ENCODE results near the gene AXDND1.
"Not testable (repeated sequence)": the region's sequence is repeated elsewhere in the genome, so short reads cannot be mapped to it uniquely, and the experiment has no call there.

The AXDND1 gene

GRCh38 chr1:179365342-179366092, at the start of gene AXDND1:
TSS of gene AXDND1 (plus strand) at chr1:179365971. CDS start at chr1:179366510, 539 bp downstream.
- peak; percentile 43 for DNase-seq

- DNase-seq = no peak
Measured at GRCh38 chr1:179318491-179318890, 47.3 kb upstream of the AXDND1 start.

GRCh38 chr1:179321533-179322216, 44.1 kb upstream of the AXDND1 start:
- no peak for DNase-seq

- no peak for DNase-seq
Measured at GRCh38 chr1:179322557-179322956, 43.2 kb upstream of the AXDND1 start.

- no peak for DNase-seq
Measured at GRCh38 chr1:179323436-179323835, 42.3 kb upstream of the AXDND1 start.

GRCh38 chr1:179325836-179326235, 39.9 kb upstream of the AXDND1 start:
- no peak for DNase-seq

- DNase-seq = no peak
Measured at GRCh38 chr1:179326746-179327145, 39.0 kb upstream of the AXDND1 start.

GRCh38 chr1:179327196-179327595, 38.6 kb upstream of the AXDND1 start:
- no peak for DNase-seq

- DNase-seq = no peak
Measured at GRCh38 chr1:179327679-179328078, 38.1 kb upstream of the AXDND1 start.

GRCh38 chr1:179329862-179330261, 35.9 kb upstream of the AXDND1 start:
- DNase-seq = no peak

GRCh38 chr1:179334440-179334839, 31.3 kb upstream of the AXDND1 start:
- DNase-seq = no peak

GRCh38 chr1:179337288-179337687, 28.5 kb upstream of the AXDND1 start:
- DNase-seq = no peak

GRCh38 chr1:179337942-179338560, 27.7 kb upstream of the AXDND1 start:
- DNase-seq = no peak

GRCh38 chr1:179340918-179341317, 24.9 kb upstream of the AXDND1 start:
- no peak for DNase-seq

GRCh38 chr1:179341943-179342547, 23.7 kb upstream of the AXDND1 start:
- DNase-seq = no peak

GRCh38 chr1:179342740-179343404, 22.9 kb upstream of the AXDND1 start:
- no peak for DNase-seq

GRCh38 chr1:179351281-179351680, 14.5 kb upstream of the AXDND1 start:
- DNase-seq = no peak

GRCh38 chr1:179352236-179352635, 13.5 kb upstream of the AXDND1 start:
- DNase-seq = no peak

GRCh38 chr1:179353546-179353945, 12.2 kb upstream of the AXDND1 start:
- DNase-seq = no peak

- DNase-seq = not testable (repeated sequence)
Measured at GRCh38 chr1:179361631-179362030, 4.1 kb upstream of the AXDND1 start.

- no peak for DNase-seq
Measured at GRCh38 chr1:179366093-179366800, 476 bp downstream of the AXDND1 start.

GRCh38 chr1:179369751-179370341, 4.1 kb downstream of the AXDND1 start:
- DNase-seq = peak; percentile 6

Measured in NCI-H2029 (cell line).